HCT116 (cell line): ENCODE results near the gene ARSB. TPM values are rescaled to one million over a fixed set of nuclear protein-coding genes. Genes with fewer than 3 reads are reported as not detected.

Experiments
- ATAC-seq: fragments of 200-7000 bp; cut with Tn5 transposase; 2 replicates; pipeline ENCODE4 v1.9.1; 2020; ENCODE audit warnings: mild to moderate bottlenecking, moderate library complexity
- BruUV-seq: library from RNA; stranded (reverse); fragments of 400-500 nt; replicated peaks from 2 replicates; lab custom pipeline; 2021; lab: Mats Ljungman, UMichigan
- CTCF ChIA-PET: fragments of 300-600 bp; sonication (Branson Sonifier 250); formaldehyde crosslinking; loops from one replicate; lab custom pipeline; 2021; ENCODE audit warnings: antibody characterized with exemption; lab: Charles Lee
- POLR2A ChIA-PET: fragments of 300-600, 350-600 bp; sonication (Branson Sonifier 250); formaldehyde crosslinking; loops from one replicate; lab custom pipeline; 2021; ENCODE audit warnings: antibody characterized with exemption; lab: Charles Lee
- RAD21 ChIA-PET, 2 experiments: fragments of 300-600 bp; sonication (Branson Sonifier 250); formaldehyde crosslinking; loops; one replicate each; lab custom pipeline; 2023; ENCODE audit warnings: low total read pairs in 2 of 2; ENCODE audit not compliant: uncharacterized antibody in 2 of 2, unreplicated experiment in 2 of 2, low non-redundant PET in 1 of 2; lab: Charles Lee
- DNase-seq: peaks from one replicate; pipeline ENCODE4 v3.0.0-alpha.2; 2010; ENCODE audit warnings: low read depth, low spot score
- H2AFZ ChIP-seq: fragments of 200-600 bp; shearing (Covaris generic), sonication (generic); 2 replicates; pipeline ENCODE4 v1.6.1; 2017; ENCODE audit warnings: low read depth, mixed run types, mixed read lengths, antibody characterized with exemption, low read length; ENCODE audit not compliant: poor library complexity, severe bottlenecking
- H3K27ac ChIP-seq: 2 replicates; pipeline ENCODE4 v1.5.1; 2012; ENCODE audit warnings: low read depth, low read length
- H3K27me3 ChIP-seq: fragments of 200-600 bp; sonication (generic); 2 replicates; pipeline ENCODE4 v1.6.1; 2016; ENCODE audit warnings: mixed run types, low read length, mixed read lengths; ENCODE audit not compliant: insufficient read depth
- H3K36me3 ChIP-seq, 2 experiments: fragments of 200-500 bp in 1 of 2; fragments of 200-600 bp in 1 of 2; sonication (Bioruptor generic) in 1 of 2; sonication (generic) in 1 of 2; 2 replicates each; pipeline versions ENCODE4 v1.5.1 to v1.6.1; 2014 to 2016; ENCODE audit warnings: low read length in 2 of 2, inconsistent platforms in 1 of 2, mixed read lengths in 1 of 2, mixed run types in 1 of 2; ENCODE audit not compliant: insufficient read depth in 2 of 2, control insufficient read depth in 1 of 2
- H3K4me1 ChIP-seq, 2 experiments: fragments of 200-600 bp in 1 of 2; sonication (generic) in 1 of 2; 2 replicates each; pipeline versions ENCODE4 v1.5.1 to v1.6.1; 2012 to 2017; ENCODE audit warnings: low read length in 2 of 2, inconsistent platforms in 1 of 2, mild to moderate bottlenecking in 1 of 2, mixed read lengths in 1 of 2, mixed run types in 1 of 2, moderate library complexity in 1 of 2; ENCODE audit not compliant: insufficient read depth in 2 of 2, control insufficient read depth in 1 of 2
- H3K4me2 ChIP-seq: fragments of 200-600 bp; sonication (generic); 2 replicates; pipeline ENCODE4 v1.6.1; 2017; ENCODE audit warnings: mixed run types, low read length, mixed read lengths
- H3K4me3 ChIP-seq, 2 experiments: fragments of 200-600 bp in 1 of 2; sonication (generic) in 1 of 2; replicated peaks in 1 of 2; 2 replicates each; pipeline ENCODE4 v1.5.1; 2011 to 2016; ENCODE audit warnings: low read length in 2 of 2, control low read depth in 1 of 2, low read depth in 1 of 2, mild to moderate bottlenecking in 1 of 2, mixed read lengths in 1 of 2, mixed run types in 1 of 2
- H3K79me2 ChIP-seq: fragments of 200-600 bp; sonication (generic); 2 replicates; pipeline ENCODE4 v1.6.1; 2017; ENCODE audit warnings: mild to moderate bottlenecking, mixed run types, low read length, moderate library complexity, mixed read lengths; ENCODE audit not compliant: insufficient read depth
- H3K9ac ChIP-seq: fragments of 200-600 bp; sonication (generic); 2 replicates; pipeline ENCODE4 v1.6.1; 2016; ENCODE audit warnings: low read length, mixed read lengths
- H3K9me2 ChIP-seq: fragments of 200-600 bp; sonication (generic), shearing (Covaris generic); 2 replicates; pipeline ENCODE4 v1.6.1; 2017; ENCODE audit warnings: mixed run types, mild to moderate bottlenecking, moderate library complexity; ENCODE audit not compliant: insufficient read depth
- H3K9me3 ChIP-seq, 2 experiments: fragments of 200-500 bp in 1 of 2; fragments of 200-600 bp in 1 of 2; sonication (Bioruptor generic) in 1 of 2; sonication (generic) in 1 of 2; 2 replicates each; pipeline ENCODE4 v1.6.1; 2014 to 2017; ENCODE audit warnings: low read length in 2 of 2, mixed read lengths in 2 of 2, inconsistent platforms in 1 of 2, low read depth in 1 of 2, mild to moderate bottlenecking in 1 of 2, mixed run types in 1 of 2, moderate library complexity in 1 of 2; ENCODE audit not compliant: control insufficient read depth in 1 of 2, insufficient read depth in 1 of 2
- H4K20me1 ChIP-seq: fragments of 200-600 bp; sonication (generic), shearing (Covaris generic); 2 replicates; pipeline ENCODE4 v1.6.1; 2017; ENCODE audit warnings: mixed run types, mild to moderate bottlenecking, moderate library complexity; ENCODE audit not compliant: insufficient read depth
- ELF1 ChIP-seq: IDR thresholded peaks from 2 replicates; pipeline ENCODE4 v1.6.1; 2012; ENCODE audit warnings: low read depth, borderline replicate concordance
- FOSL1 ChIP-seq: IDR thresholded peaks from 2 replicates; pipeline ENCODE4 v1.6.1; 2012; ENCODE audit warnings: low read depth
- POLR2AphosphoS5 ChIP-seq: IDR thresholded peaks from 2 replicates; pipeline ENCODE4 v1.6.1; 2011; ENCODE audit warnings: mild to moderate bottlenecking, low read depth, low read length, moderate library complexity
- ZFX ChIP-seq: fragments of 450-650 bp; IDR thresholded peaks from 2 replicates; pipeline ENCODE4 v1.6.1; 2017
- ZNF274 ChIP-seq: fragments of 200-500 bp; sonication (Bioruptor generic); IDR thresholded peaks from 2 replicates; pipeline ENCODE4 v1.6.1; 2014; ENCODE audit warnings: mild to moderate bottlenecking, low read depth, low read length, inconsistent platforms
- intact Hi-C: fragments of 100-400 bp; cut with micrococcal nuclease; formaldehyde crosslinking; loops from 2 replicates; pipeline ENCODE4 v1.10.0; 2022
- total RNA-seq: library from RNA; stranded (reverse); gene quantifications from one replicate; pipeline ENCODE4 v1.2.1, GENCODE V29; 2021; ENCODE audit not compliant: unreplicated experiment
- TF ChIP-seq, protein P1 (sequence below): IDR thresholded peaks from 2 replicates; pipeline ENCODE4 v1.6.1; 2012; ENCODE audit warnings: low read depth
- TF ChIP-seq, protein P2 (sequence below), 3 experiments: fragments of 200-600 bp in 1 of 3; sonication (generic) in 1 of 3; IDR thresholded peaks in 2 of 3; conservative IDR thresholded peaks in 1 of 3; 2 replicates each; pipeline ENCODE4 v1.5.1; 2012 to 2017; ENCODE audit warnings: low read depth in 2 of 3, low read length in 2 of 3, antibody characterized with exemption in 1 of 3, borderline replicate concordance in 1 of 3, control low read depth in 1 of 3, mild to moderate bottlenecking in 1 of 3, mixed read lengths in 1 of 3, mixed run types in 1 of 3, moderate library complexity in 1 of 3; ENCODE audit not compliant: insufficient read depth in 1 of 3

ARSB gene
- total RNA-seq, 1 experiment from 2014 or later = 4.8 TPM

DNA sequence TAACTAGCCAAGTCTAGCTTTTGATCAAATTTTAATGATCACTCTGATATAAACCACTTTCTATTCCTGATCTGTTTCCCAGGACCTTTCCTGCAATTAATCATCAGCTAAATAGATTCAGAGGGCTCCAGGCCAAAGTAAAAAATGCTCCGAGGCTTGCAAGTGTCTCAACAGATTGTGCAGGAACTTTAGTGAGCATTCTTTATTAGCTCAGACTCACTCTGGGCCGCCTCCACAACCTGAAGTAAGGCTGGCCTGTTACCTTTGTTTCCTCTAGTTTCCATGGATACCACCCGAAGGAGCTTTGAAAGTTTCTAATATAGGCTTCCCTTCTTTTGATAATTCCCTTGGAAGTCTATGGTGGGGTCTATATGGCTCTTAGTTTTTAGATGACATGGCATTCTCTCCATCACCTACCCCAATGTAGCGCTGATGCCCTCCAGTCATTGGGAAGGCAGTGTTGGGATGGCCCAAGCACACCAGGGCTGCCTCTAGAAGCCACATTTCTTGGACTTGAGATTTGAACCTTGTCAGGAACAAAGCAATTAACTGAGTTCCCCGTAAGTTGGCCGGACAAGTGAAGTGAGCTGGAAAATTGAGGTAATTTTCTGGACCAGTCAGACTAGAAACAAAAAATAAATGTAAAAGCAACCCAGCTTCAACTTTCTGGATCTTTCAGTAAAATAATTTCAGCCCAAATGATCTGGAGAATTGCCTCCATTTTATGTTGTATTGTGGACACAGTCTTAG is 238.9 kb downstream of the ARSB start:
- no peak overlapping the region for H3K9ac ChIP-seq
- H3K4me2 ChIP-seq = no peak overlapping the region
- no peaks in the 10 kb centered on the region for H3K4me1 ChIP-seq
- H2AFZ ChIP-seq = no peak overlapping the region
- no peaks in the 10 kb centered on the region for H3K36me3 ChIP-seq
- ChIA-PET POLR2A (no interaction called here), RAD21 (no interaction called here), CTCF (no interaction called here)
- no peaks in the 10 kb centered on the region for H3K9me2 ChIP-seq
- no peak for DNase-seq
- TF ChIP-seq, protein P1, sequence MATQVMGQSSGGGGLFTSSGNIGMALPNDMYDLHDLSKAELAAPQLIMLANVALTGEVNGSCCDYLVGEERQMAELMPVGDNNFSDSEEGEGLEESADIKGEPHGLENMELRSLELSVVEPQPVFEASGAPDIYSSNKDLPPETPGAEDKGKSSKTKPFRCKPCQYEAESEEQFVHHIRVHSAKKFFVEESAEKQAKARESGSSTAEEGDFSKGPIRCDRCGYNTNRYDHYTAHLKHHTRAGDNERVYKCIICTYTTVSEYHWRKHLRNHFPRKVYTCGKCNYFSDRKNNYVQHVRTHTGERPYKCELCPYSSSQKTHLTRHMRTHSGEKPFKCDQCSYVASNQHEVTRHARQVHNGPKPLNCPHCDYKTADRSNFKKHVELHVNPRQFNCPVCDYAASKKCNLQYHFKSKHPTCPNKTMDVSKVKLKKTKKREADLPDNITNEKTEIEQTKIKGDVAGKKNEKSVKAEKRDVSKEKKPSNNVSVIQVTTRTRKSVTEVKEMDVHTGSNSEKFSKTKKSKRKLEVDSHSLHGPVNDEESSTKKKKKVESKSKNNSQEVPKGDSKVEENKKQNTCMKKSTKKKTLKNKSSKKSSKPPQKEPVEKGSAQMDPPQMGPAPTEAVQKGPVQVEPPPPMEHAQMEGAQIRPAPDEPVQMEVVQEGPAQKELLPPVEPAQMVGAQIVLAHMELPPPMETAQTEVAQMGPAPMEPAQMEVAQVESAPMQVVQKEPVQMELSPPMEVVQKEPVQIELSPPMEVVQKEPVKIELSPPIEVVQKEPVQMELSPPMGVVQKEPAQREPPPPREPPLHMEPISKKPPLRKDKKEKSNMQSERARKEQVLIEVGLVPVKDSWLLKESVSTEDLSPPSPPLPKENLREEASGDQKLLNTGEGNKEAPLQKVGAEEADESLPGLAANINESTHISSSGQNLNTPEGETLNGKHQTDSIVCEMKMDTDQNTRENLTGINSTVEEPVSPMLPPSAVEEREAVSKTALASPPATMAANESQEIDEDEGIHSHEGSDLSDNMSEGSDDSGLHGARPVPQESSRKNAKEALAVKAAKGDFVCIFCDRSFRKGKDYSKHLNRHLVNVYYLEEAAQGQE = no peak
- TF ChIP-seq ZNF274 (no peak), ELF1 (no peak), ZFX (no peak), FOSL1 (no peak), POLR2AphosphoS5 (no peak)
- TF ChIP-seq, protein P2, sequence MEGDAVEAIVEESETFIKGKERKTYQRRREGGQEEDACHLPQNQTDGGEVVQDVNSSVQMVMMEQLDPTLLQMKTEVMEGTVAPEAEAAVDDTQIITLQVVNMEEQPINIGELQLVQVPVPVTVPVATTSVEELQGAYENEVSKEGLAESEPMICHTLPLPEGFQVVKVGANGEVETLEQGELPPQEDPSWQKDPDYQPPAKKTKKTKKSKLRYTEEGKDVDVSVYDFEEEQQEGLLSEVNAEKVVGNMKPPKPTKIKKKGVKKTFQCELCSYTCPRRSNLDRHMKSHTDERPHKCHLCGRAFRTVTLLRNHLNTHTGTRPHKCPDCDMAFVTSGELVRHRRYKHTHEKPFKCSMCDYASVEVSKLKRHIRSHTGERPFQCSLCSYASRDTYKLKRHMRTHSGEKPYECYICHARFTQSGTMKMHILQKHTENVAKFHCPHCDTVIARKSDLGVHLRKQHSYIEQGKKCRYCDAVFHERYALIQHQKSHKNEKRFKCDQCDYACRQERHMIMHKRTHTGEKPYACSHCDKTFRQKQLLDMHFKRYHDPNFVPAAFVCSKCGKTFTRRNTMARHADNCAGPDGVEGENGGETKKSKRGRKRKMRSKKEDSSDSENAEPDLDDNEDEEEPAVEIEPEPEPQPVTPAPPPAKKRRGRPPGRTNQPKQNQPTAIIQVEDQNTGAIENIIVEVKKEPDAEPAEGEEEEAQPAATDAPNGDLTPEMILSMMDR (IDR thresholded peaks at IDR 0.05 in 2 of 3, conservative IDR thresholded peaks at IDR 0.05 in 1 of 3; ENCODE audit: borderline replicate concordance in 1 of 3, insufficient read depth in 1 of 3, low read depth in 2 of 3, low read length in 2 of 3) = no peak
- no peaks in the 10 kb centered on the region for H4K20me1 ChIP-seq
- H3K9me3 ChIP-seq = no peaks in the 10 kb centered on the region
- no peaks in the 10 kb centered on the region for H3K27me3 ChIP-seq
- H3K4me3 ChIP-seq = no peak overlapping the region
- H3K79me2 ChIP-seq = no peaks in the 10 kb centered on the region
- no peak for ATAC-seq
- H3K27ac ChIP-seq = no peak overlapping the region
- intact Hi-C loops = no loop called here
- BruUV-seq = no TSS peak
